Bronchial epithelial cell (primary cell): ENCODE measurements around the gene TARS3. TPM values are rescaled to one million over a fixed set of nuclear protein-coding genes. Genes with fewer than 3 reads are reported as not detected.
A peak's percentile ranks its signal among the peaks of the same experiment; 100 is the strongest.
"Not testable (repeated sequence)": the region's sequence is repeated elsewhere in the genome, so short reads cannot be mapped to it uniquely, and the experiment has no call there.

ENCODE experiments used
- DNase-seq: peaks from one replicate; pipeline ENCODE4 v3.0.0-alpha.2; 2010; ENCODE audit warnings: low read depth
- FAIRE-seq: peaks from 2 replicates; lab custom pipeline; 2011; peaks lifted over from hg19 to GRCh38; lab: Jason Lieb, UNC
- H3K27me3 ChIP-seq: 2 replicates; pipeline ENCODE4 v1.5.1; 2011; ENCODE audit warnings: low read length; ENCODE audit not compliant: control insufficient read depth, insufficient read depth
- H3K36me3 ChIP-seq: 2 replicates; pipeline ENCODE4 v1.5.1; 2011; ENCODE audit warnings: low read length; ENCODE audit not compliant: control insufficient read depth, insufficient read depth
- H3K4me3 ChIP-seq: 2 replicates; pipeline ENCODE4 v1.5.1; 2011; ENCODE audit warnings: mild to moderate bottlenecking, low read depth, low read length, control low read depth
- total RNA-seq: library from RNA; depleted of rRNA; stranded (reverse); fragments of >200 nt; gene quantifications from 2 replicates; pipeline ENCODE4 v1.2.1, GENCODE V29; 2014
- TF ChIP-seq, protein P1 (sequence below): IDR thresholded peaks from 2 replicates; pipeline ENCODE4 v1.5.1; 2011; ENCODE audit warnings: mild to moderate bottlenecking, moderate library complexity, low read length, control low read depth, inconsistent platforms; ENCODE audit not compliant: insufficient read depth, severe bottlenecking

Gene TARS3
- 5.4 and 11.1 TPM in 2 replicates for total RNA-seq

- Histone ChIP-seq H3K36me3 (no peaks in the 10 kb centered on the region), H3K4me3 (peak within 1 kb of the TSS; percentile 78), H3K27me3 (no peaks in the 10 kb centered on the region)
- TF ChIP-seq, protein P1, sequence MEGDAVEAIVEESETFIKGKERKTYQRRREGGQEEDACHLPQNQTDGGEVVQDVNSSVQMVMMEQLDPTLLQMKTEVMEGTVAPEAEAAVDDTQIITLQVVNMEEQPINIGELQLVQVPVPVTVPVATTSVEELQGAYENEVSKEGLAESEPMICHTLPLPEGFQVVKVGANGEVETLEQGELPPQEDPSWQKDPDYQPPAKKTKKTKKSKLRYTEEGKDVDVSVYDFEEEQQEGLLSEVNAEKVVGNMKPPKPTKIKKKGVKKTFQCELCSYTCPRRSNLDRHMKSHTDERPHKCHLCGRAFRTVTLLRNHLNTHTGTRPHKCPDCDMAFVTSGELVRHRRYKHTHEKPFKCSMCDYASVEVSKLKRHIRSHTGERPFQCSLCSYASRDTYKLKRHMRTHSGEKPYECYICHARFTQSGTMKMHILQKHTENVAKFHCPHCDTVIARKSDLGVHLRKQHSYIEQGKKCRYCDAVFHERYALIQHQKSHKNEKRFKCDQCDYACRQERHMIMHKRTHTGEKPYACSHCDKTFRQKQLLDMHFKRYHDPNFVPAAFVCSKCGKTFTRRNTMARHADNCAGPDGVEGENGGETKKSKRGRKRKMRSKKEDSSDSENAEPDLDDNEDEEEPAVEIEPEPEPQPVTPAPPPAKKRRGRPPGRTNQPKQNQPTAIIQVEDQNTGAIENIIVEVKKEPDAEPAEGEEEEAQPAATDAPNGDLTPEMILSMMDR, result peak; percentile 27
- FAIRE-seq, result no peak
- peak; percentile 71 for DNase-seq
Observed at GRCh38 chr15:101723874-101724674, at the start of gene TARS3. TARS3 (minus strand) TSS chr15:101724473; CDS start chr15:101724387, 86 bp downstream.

GRCh38 chr15:101773496-101774100, 49.3 kb upstream of the TARS3 start:
- TF ChIP-seq, protein P1, result peak; percentile 64
- Histone ChIP-seq H3K27me3 (peaks cover 4% of the 10 kb centered on the region), H3K4me3 (no peak overlapping the region), H3K36me3 (no peaks in the 10 kb centered on the region)
- DNase-seq (peak; percentile 16), FAIRE-seq (no peak)

DNA sequence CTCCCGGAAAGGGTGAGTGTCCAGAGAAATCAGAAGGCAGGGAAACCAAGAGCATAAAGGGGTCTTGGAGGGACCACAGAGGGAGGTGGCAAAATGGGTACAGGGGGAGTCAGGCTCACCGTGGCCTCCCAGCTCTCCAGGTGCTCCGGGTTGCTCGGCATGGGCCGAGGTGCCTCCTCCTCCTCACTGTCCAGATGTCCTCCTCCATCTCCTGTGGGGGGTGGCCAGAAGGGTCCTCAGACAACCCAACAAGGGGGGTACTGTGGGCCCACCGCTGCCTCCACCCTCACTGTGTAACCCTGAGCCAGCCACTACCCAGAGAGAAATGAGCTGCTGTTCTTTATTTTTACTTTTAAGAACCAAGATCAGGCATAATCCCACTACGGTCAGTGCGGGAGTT, 48.6 kb upstream of the TARS3 start:
- TF ChIP-seq, protein P1, result no peak
- no peak for DNase-seq
- Histone ChIP-seq H3K27me3 (peaks cover 2% of the 10 kb centered on the region), H3K4me3 (no peak overlapping the region), H3K36me3 (no peaks in the 10 kb centered on the region)
- no peak for FAIRE-seq

DNA sequence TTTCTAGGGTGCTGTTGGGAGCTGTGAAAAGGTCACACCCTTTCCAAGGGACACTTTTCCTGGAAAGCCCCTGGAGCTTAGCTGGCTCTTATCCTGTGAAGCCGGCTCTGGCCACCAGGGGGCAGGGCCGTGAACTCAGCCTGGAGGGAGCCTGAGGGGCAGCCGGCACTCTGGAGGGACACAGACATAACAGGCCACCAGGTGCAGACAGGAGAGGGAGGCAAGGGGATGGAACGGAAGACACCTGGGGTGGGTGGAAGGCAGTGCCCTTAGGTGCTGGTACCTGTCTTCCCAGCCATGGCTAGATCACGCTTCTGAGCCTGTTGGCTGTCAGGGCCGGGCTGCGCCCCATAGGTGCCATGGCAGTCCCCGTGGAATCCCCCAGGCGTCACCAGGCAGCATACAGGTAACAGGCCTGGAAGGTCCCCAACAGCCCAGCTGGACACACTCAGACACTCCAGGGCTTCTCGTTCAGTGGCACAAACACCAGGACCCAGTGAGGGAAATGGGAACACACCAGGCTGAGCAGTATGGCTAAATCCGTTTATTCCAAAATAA, 42.9 kb upstream of the TARS3 start:
- H3K27me3 ChIP-seq, DNase-seq: not testable (repeated sequence)

DNA sequence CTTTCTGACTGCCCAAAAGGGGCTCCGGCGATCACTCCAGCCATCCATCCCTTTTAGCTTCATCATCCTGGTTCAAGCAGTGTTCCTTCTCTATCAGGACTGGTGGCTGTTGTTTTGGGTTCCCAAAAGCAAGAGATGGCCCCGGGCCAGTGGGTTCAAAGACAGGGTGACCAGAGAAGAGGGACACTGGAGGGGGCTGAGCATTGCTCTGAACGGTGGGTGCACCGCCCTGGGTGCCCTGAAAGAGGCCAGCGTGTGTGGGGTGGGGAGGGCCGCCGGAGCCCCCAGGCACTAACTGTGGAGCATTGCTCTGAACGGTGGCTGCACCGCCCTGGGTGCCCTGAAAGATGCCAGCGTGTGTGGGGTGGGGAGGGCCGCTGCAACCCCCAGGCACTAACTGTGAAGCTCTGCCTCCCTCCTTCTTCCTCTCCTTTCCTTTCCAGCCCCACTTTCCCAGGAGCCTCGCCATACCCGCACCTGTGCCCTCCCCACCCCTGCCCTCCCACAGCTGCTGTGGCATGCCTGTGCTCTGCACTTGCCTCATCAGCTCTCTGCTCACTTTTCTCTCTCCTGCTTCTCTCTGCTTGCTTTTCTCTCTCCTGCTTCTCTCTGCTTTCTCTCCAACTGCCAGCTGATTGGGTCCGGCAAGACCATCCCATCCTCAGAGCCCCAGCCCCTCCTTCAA, 41.6 kb upstream of the TARS3 start:
- no peak for FAIRE-seq
- Histone ChIP-seq H3K4me3 (no peak overlapping the region), H3K36me3 (no peaks in the 10 kb centered on the region), H3K27me3 (no peaks in the 10 kb centered on the region)
- DNase-seq, result no peak
- TF ChIP-seq, protein P1, result no peak

More for the DNA sequence above, 42.9 kb upstream of the TARS3 start:
- peak; percentile 84 for FAIRE-seq
- not testable (repeated sequence) for H3K4me3 ChIP-seq, H3K36me3 ChIP-seq

- not testable (repeated sequence) for DNase-seq, H3K27me3 ChIP-seq, H3K36me3 ChIP-seq, H3K4me3 ChIP-seq, FAIRE-seq
Observed at GRCh38 chr15:101765340-101765671, 41.0 kb upstream of the TARS3 start.

DNA sequence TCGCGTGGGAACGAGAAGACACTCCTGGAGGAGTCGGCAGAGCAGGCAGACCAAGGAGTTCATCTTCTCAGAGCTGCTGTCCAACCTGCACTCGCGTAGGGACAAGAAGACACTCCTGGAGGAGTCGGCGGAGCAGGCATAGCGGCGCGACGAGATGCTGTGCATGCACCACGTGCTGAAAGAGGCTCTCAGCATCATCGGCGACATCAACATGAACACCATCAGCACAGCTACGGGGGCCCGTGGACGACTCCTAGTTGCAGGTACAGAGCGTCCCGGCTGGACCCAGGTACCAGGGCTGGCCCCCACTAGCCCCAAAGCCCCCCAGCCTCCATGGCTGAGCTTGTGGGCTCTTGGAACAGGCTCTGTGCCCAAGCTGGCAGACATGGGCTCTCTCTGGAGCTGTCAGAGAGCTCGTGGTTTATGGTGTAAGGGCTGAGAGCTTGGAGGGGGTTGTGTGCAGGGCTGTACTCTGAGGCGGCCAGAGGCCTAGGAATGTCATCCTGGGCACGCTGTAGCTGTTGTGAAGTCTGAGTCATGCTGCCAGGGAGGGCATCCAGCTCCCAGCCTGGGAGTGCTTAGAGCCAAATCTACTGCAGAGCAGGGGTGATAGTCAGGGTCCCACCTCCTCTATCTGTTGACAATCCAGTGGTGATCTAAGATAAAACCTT, 40.5 kb upstream of the TARS3 start:
- not testable (repeated sequence) for H3K4me3 ChIP-seq, H3K27me3 ChIP-seq, H3K36me3 ChIP-seq, FAIRE-seq, DNase-seq

DNA sequence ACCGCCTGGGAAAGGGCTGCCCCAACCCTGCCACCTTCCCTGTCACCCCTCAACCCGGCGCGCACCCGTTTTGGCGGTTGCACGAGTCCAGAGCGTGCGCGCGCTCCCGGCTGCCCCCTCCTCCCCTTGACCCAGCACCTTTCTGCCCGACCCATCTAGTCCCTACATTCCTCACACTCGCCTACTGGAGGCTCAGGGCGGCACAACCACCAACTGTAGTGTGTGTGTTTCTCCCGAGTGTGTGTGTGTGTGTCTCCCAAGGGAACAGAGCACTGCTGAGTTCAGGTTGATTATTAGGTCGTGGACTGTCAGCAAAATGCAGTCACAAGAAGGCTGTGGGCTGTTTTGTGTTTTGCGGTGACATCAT, 22.4 kb upstream of the TARS3 start:
- not testable (repeated sequence) for H3K36me3 ChIP-seq, H3K27me3 ChIP-seq, FAIRE-seq, H3K4me3 ChIP-seq, DNase-seq

- H3K27me3 ChIP-seq, result not testable (repeated sequence)
Observed at GRCh38 chr15:101734837-101735236, 10.6 kb upstream of the TARS3 start.

More at GRCh38 chr15:101734837-101735236, 10.6 kb upstream of the TARS3 start:
- H3K4me3 ChIP-seq, DNase-seq, FAIRE-seq, H3K36me3 ChIP-seq: not testable (repeated sequence)
